Lower leg skin (tissue), 4 donors: ENCODE results near the gene DZIP1L. TPM values are rescaled to one million over a fixed set of nuclear protein-coding genes. Genes with fewer than 3 reads are reported as not detected.

Source experiments
- DNase-seq, 2 donors: peaks; one replicate each; pipeline ENCODE4 v3.0.0-alpha.2; 2019; ENCODE audit warnings: low spot score in 2 of 2
- H3K4me3 ChIP-seq: fragments of 200-600 bp; sonication (generic); 2 replicates; pipeline ENCODE4 v1.5.1; 2017; ENCODE audit warnings: mild to moderate bottlenecking, low read depth; ENCODE audit not compliant: poor library complexity, severe bottlenecking
- POLR2A ChIP-seq, 2 donors: fragments of 450-650 bp; IDR thresholded peaks; one replicate each; pipeline ENCODE4 v1.6.1; 2016 to 2017; ENCODE audit warnings: antibody characterized with exemption in 2 of 2, mild to moderate bottlenecking in 1 of 2, moderate library complexity in 1 of 2
- WGBS, 2 donors: methylation state at CpG; one replicate each; pipeline ENCODE4 v1.1.5; 2018; 5-methylcytosine and 5-hydroxymethylcytosine counted together
- intact Hi-C: fragments of 100-400 bp; cut with DNase I; formaldehyde crosslinking; loops from one replicate; pipeline ENCODE4 v1.15.0; 2023; ENCODE audit warnings: low total_unique reads
- total RNA-seq, 4 donors: library from RNA; depleted of rRNA; stranded (reverse); fragments of >200 nt; gene quantifications; one replicate each; pipeline ENCODE4 v1.1.0, GENCODE V29; 2016
- TF ChIP-seq, protein P1 (sequence below), 3 donors: fragments of 450-650 bp; IDR thresholded peaks; one replicate each; pipeline ENCODE4 v1.5.1; 2016; ENCODE audit warnings: antibody characterized with exemption in 3 of 3, mild to moderate bottlenecking in 3 of 3, moderate library complexity in 2 of 3

The DZIP1L gene
- total RNA-seq, 4 donors from 2014 or later = 10.9 to 45.0 (median 16.4) TPM

DNA sequence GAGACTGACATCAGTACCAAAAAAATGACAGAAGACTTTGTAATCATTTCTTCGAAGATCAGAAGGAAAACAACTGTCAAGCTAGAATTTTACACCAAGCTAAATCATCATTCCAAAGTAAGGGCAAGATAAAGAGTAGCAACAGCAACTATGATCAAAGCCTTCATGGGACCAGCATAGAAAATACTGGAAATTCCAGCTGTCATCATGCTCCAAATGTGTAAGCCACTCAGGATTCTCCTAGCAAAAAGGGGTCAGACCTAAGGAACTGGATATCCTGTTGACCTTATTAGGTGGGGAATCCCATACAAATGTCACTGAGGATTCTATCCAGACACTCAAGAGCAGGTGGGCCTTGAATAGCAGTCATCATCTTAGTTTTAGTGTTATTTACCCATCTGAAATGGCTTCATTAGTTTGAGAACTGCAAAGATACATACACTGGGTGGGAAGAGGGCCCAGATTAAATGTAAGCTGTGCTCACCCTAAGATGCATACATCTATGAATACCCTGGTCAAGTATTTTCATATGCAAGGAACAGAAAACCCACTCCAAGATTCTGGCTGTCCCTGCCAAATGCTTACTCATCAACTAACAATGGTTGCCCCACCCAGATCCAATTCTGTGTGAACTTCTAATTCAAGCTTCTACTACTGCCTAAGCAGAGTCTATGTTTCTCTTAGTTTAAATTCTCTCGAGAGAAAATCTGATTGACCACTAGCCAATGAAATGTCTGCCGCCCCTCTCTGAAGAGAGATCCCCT lies 72.0 kb downstream of the DZIP1L start:
- WGBS, 2 donors = 70 to 72% methylated on average over 3 of the region's 3 CpGs
- DNase-seq = no peak
- no peak overlapping the region for H3K4me3 ChIP-seq
- TF ChIP-seq POLR2A (IDR thresholded peaks at IDR 0.05) = no peak
- TF ChIP-seq, protein P1, sequence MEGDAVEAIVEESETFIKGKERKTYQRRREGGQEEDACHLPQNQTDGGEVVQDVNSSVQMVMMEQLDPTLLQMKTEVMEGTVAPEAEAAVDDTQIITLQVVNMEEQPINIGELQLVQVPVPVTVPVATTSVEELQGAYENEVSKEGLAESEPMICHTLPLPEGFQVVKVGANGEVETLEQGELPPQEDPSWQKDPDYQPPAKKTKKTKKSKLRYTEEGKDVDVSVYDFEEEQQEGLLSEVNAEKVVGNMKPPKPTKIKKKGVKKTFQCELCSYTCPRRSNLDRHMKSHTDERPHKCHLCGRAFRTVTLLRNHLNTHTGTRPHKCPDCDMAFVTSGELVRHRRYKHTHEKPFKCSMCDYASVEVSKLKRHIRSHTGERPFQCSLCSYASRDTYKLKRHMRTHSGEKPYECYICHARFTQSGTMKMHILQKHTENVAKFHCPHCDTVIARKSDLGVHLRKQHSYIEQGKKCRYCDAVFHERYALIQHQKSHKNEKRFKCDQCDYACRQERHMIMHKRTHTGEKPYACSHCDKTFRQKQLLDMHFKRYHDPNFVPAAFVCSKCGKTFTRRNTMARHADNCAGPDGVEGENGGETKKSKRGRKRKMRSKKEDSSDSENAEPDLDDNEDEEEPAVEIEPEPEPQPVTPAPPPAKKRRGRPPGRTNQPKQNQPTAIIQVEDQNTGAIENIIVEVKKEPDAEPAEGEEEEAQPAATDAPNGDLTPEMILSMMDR (IDR thresholded peaks at IDR 0.05) = no peak
- intact Hi-C loops = no loop called here

- intact Hi-C loops = no loop called here
- TF ChIP-seq, protein P1 (IDR thresholded peaks at IDR 0.05) = no peak
- TF ChIP-seq POLR2A (IDR thresholded peaks at IDR 0.05) = no peak
- no peak overlapping the region for H3K4me3 ChIP-seq
- WGBS, 2 donors = 79 to 80% methylated on average over 2 of the region's 2 CpGs
- no peak for DNase-seq
Observed at GRCh38 chr3:138042043-138042442, 73.4 kb downstream of the DZIP1L start.

DNA sequence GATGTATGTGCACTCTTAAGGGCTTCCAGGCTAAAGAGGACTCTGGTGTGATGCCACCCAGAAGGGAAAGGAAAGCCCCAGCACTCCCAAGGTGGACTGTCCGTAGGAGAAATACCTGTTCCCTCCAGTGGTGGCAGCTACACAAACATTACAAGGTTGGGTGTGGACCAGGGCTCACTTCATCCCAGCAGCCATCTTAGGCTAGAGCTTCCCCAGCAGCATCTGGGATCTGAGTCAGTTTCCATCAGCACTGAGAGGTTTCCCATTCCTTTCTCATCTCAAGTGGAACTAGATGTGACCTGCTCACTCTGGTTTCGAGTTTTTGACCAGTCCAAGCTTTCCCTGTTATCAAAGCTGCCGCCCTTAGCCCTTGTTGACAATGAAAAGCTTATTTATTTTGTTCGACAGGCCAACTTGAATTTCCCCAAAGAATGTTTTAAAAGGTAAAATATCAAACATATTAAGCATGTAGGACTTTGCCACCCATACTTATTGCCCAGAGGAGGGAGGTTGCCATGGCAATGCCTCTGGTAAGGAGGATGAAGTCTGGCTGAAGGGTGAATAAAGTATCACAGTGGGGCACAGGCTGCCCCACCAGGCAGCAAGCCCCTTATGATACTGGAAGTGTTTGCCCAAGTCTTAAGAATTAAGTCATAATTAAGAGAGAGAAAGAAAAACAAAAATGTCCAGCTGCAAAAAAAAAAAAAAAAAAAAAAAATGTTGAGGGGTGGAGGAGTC lies 76.5 kb downstream of the DZIP1L start:
- TF ChIP-seq, protein P1 (IDR thresholded peaks at IDR 0.05) = no peak
- TF ChIP-seq POLR2A (IDR thresholded peaks at IDR 0.05) = no peak
- intact Hi-C loops = no loop called here
- no peak for DNase-seq

GRCh38 chr3:138036572-138036971 lies 78.8 kb downstream of the DZIP1L start:
- no peak overlapping the region for H3K4me3 ChIP-seq
- TF ChIP-seq POLR2A (IDR thresholded peaks at IDR 0.05) = no peak
- TF ChIP-seq, protein P1 (IDR thresholded peaks at IDR 0.05) = no peak
- intact Hi-C loops = no loop called here
- no peak for DNase-seq
- WGBS, 2 donors = 58 to 73% methylated on average over 3 of the region's 3 CpGs

More for the DNA sequence above, 76.5 kb downstream of the DZIP1L start:
- H3K4me3 ChIP-seq = no peak overlapping the region
- WGBS, 2 donors = 94 to 96% methylated on average over 4 of the region's 4 CpGs

DNA sequence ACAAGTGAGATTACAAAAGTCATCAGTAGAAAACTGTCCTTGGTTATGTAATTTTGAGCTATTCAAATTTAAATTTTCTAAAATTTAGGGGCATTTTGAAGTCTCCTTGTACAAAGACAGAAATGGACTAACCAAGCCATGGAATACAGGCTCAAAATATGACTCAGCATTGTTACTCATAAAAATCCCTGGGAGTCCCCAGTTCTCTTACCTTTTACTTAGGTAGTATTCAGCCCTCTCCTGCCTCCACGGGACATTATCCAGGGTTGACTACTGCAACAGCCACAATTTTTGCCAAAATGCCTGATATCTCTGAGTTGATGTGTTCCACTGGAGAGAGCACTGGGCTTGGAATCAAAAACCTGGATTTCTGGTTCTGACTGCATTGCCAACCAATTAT lies 80.5 kb downstream of the DZIP1L start:
- intact Hi-C loops = no loop called here
- 83 to 90% methylated on average over 1 of the region's 1 CpG for WGBS, 2 donors
- no peak for DNase-seq
- TF ChIP-seq, protein P1 (IDR thresholded peaks at IDR 0.05) = no peak
- no peak for TF ChIP-seq POLR2A (IDR thresholded peaks at IDR 0.05)
- no peak overlapping the region for H3K4me3 ChIP-seq
